ENCODE data around the gene CLTCL1. TPM values are rescaled to one million over a fixed set of nuclear protein-coding genes. Genes with fewer than 3 reads are reported as not detected.

Gene CLTCL1
- total and polyA plus RNA-seq, 9 of the 15 experiments (the other 6 are each of a cell fraction or from before 2014, with no cell fraction given): 1.1 to 11.7 (median 5.0) TPM

DNA sequence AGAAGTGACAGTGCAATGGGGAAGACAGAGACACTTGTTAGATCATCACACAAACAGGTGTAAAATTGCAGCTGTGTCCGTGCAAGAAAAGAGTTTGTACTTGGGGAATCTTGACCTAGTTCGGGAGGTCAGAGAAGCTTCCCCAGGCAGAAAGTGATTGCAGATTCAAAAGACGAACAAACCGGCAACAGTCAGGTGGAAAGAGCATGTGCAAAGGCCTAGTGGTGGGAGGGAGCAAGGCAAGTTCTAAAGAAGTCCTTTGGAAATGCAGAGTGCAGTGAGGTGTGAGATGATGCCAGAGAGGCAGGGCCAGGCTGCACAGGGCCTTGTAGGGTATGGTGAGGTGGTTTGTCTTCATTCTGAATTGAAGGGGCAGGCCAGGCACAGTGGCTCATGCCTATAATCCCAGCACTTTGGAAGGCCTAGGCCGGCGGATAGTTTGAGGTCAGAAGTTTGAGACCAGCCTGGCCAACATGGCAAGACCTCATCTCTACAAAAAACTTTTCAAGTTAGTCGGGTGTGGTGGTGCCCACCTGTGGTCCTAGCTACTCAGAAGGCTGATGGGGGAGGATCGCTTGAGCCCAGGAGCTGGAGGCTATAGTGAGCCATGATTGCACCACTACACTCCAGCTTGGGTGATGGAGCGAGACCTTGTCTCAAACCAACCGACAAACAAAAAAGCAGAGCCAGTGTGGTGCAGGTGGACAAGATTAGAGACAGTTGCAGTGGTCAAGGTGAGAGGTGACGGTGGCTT is 145.1 kb downstream of the CLTCL1 start:
- no peak overlapping the region for H3K4me2 ChIP-seq (ENCODE audit: insufficient read depth, low read length)
- H3K4me1 ChIP-seq (replicated peaks in 1 of 2; ENCODE audit: control insufficient read depth in 2 of 2, insufficient read depth in 2 of 2, low read length in 2 of 2): peaks cover 4 to 34% of the 10 kb centered on the region in 2 experiments; a peak in 4 of 5 replicates
- WGBS (ENCODE audit: insufficient coverage, low coverage, missing lambda C conversion rate): 30% methylated on average over 11 of the region's 11 CpGs
- 0 out of 2 replicates have a peak, but pooled peaks cover 3% of the 10 kb centered on the region for H4K20me1 ChIP-seq (replicated peaks; ENCODE audit: control insufficient read depth, insufficient read depth, low read length)
- ATAC-seq: peak; percentile 12; the same call in 1 of the 3 replicates
- H3K36me3 ChIP-seq (ENCODE audit: control insufficient read depth, insufficient read depth, low read length): peaks cover 15% of the 10 kb centered on the region
- peak in 2 of 4 experiments; percentile 61 to 66 for DNase-seq (ENCODE audit: extremely low read depth in 1 of 4, low spot score in 3 of 4)
- peak overlapping the region; percentile 35 for H2AFZ ChIP-seq (ENCODE audit: low read depth, low read length)
- CTCF ChIA-PET (ENCODE audit: low intra/inter-chr PET ratio): interaction anchor here (0.6 to 3.1 kb wide), 4 partner anchors 10 to 484 kb away, joined by 3 to 26 read pairs (median 3); no protein-coding TSS in a partner anchor
- no peaks in the 10 kb centered on the region for H3K9me1 ChIP-seq (ENCODE audit: control insufficient read depth, insufficient read depth, low read length)
- POLR2A ChIA-PET: interaction anchor here (0.6 to 6.1 kb wide), 15 partner anchors 10 to 345 kb away, joined by 3 to 54 read pairs (median 4); no protein-coding TSS in a partner anchor
- H3K79me2 ChIP-seq (ENCODE audit: control insufficient read depth, insufficient read depth, low read length): peaks cover 15% of the 10 kb centered on the region
- peaks cover 26 to 43% of the 10 kb centered on the region in 2 experiments for H3K27me3 ChIP-seq (ENCODE audit: control insufficient read depth in 2 of 2, insufficient read depth in 2 of 2, low read length in 2 of 2)
- H3K4me3 ChIP-seq: no peak overlapping the region
- H3K9ac ChIP-seq (ENCODE audit: insufficient read depth in 1 of 2, low read depth in 2 of 2, low read length in 2 of 2): peak overlapping the region in 1 of 2 experiments; percentile 1; a peak in 1 of 4 replicates
- in situ Hi-C loops (cut with MboI) (no loop called here), intact Hi-C loops (cut with micrococcal nuclease) (no loop called here)
- FAIRE-seq: peak; percentile 87
- BruUV-seq (replicated peaks): no TSS peak
- H3K27ac ChIP-seq (ENCODE audit: extremely low read depth, low read depth, low read length): no peak overlapping the region
- no peaks in the 10 kb centered on the region for H3K9me3 ChIP-seq (replicated peaks; ENCODE audit: control insufficient read depth, insufficient read depth, low read depth, low read length)
- TF ChIP-seq PHF8 (IDR thresholded peaks at IDR 0.05; ENCODE audit: borderline replicate concordance, low read length) (peak; percentile 10; the same call in 1 of the 2 replicates), ZBTB40 (IDR thresholded peaks at IDR 0.05) (no peak), ZBTB40 (CRISPR knock-in tag; IDR thresholded peaks at IDR 0.05) (peak; percentile 56), XRCC5 (IDR thresholded peaks at IDR 0.05; ENCODE audit: low read depth, low read length) (no peak), RUNX1 (IDR thresholded peaks at IDR 0.05; ENCODE audit: low read depth) (0 out of 2 replicates have a peak, but pooled peaks have one; percentile 27), CSDE1 (IDR thresholded peaks at IDR 0.05) (no peak), NR2C2 (CRISPR knock-in tag; IDR thresholded peaks at IDR 0.05) (peak; percentile 62; the same call in 1 of the 2 replicates), NR2C2 (tag; IDR thresholded peaks at IDR 0.05) (no peak), THAP12 (CRISPR knock-in tag; IDR thresholded peaks at IDR 0.05) (no peak), ZNF79 (CRISPR knock-in tag; IDR thresholded peaks at IDR 0.05; ENCODE audit: low read depth) (no peak)
